Measurements from ENCODE around the gene GPR158.

The GPR158 gene

DNA sequence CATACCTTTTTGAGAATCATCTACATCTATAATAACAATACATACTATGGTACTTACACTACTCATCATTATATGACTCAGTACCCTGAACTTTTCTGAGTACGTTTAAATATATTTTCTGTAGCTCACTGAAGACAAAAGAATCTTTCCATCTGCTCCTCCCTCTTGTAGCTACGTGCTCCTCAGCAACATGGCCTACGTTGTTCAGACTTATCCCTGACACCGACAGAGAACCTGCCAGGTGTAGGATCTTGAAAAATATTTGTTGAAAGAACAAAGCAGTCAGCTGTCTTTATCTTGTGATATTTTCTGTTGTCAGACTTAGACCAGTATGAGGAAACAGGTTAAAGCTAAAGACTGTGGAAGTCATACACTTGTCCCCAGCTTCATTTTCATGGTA is 403.3 kb downstream of the GPR158 start:
- DNase-seq (ENCODE audit: low read depth) = no peak

- DNase-seq (ENCODE audit: low read depth) = no peak
Observed at GRCh38 chr10:25582961-25583360, 408.2 kb downstream of the GPR158 start.

DNA sequence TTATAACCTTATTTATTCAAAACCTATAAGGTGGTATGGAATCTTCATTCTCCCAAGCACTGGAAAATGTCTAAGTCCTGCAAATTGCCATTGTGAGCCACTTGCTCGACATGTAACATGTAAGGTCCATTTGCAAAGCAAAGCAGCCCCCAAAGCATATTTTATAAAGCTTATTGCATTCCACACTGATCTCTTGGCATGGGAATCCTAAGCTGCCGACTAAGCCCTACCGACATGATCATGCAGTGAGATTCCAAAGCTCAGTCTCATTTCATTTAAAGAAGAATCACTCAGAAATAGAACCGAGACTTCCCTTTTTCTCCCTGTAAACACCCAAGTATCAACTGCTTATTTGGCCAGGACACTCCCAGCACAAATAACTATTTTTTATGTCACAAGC is 425.9 kb downstream of the GPR158 start:
- no peak for DNase-seq (ENCODE audit: low read depth)

DNA sequence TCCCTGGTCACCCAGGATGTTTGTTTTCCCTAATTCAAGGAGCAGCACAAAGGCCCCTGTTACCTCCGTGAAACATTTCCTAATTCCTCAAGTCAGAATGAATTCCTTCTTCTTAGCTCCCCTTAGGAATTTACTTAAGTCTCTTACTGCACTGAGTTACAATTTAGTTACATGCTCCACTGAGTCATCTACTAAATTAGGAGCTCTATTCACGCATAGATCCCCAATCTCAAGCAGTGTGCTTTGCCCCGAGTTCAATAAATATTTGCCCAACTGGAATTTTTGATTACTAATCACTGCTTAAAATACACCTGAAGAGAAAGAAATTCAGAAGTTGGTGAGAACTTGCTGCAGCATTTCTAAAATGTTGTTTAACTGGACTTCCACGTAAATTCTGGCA is 429.8 kb downstream of the GPR158 start:
- DNase-seq (ENCODE audit: low read depth) = no peak

DNA sequence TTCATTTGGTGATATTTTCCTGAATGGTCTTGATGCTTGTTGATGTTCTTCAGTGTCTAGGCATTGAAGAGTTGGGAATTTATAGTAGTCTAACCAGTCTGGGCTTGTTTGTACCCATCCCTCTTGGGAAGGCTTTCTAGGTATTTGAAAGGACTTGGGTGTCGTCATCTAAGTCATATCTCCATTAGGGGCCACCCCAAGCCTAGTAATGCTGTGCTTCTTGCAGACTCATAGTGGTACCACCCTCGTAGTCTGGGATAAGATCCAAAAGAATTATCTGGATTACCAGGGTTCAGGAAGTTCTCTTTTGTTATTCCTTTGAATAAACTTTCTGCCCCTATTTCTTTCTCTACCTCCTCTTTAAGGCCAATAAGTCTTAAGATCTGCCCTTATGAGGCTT is 439.9 kb downstream of the GPR158 start:
- DNase-seq (ENCODE audit: low read depth) = no peak

DNA sequence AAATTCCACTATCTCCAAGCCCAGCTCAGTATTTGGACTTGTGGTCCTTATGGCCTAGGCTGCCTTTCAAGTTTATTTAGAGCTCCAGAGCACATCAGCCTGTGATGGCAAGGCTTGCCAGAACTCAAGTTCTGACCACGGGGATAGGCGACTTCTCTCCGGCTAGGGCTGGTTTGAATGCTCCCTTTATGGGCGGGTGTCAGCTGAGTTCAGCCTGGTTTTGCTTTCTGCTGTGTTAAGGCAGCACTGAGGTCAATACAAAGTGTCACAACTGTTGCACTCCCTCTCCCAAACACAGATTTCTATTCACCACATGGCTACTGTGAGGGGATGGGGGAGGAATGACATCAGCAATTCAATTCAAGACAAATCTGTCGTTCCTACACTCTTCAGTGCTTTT is 441.1 kb downstream of the GPR158 start:
- DNase-seq (ENCODE audit: low read depth) = no peak

GRCh38 chr10:25616903-25617592 is 442.2 kb downstream of the GPR158 start:
- no peak for DNase-seq (ENCODE audit: low read depth)

DNA sequence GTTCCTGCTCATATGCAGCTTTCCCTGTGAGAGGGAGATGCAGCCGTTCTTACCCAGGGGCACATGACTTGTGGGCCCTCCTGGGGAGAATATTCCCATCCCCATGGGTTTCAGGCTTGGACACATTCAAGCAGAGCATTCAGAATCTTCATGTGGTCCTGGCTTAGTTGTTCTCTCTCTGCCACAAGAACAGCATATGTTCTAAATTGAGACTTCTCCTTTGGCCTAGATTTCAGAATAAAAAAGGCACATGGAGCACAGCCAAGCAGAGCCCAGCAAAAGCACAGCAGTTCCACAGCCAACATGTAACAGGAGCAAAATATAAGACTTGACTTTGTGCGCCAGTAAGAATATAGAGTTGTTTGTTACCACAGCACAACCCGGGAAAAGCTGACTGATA is 452.8 kb downstream of the GPR158 start:
- no peak for DNase-seq (ENCODE audit: low read depth)

GRCh38 chr10:25629333-25629732 is 454.5 kb downstream of the GPR158 start:
- DNase-seq (ENCODE audit: low read depth) = no peak

DNA sequence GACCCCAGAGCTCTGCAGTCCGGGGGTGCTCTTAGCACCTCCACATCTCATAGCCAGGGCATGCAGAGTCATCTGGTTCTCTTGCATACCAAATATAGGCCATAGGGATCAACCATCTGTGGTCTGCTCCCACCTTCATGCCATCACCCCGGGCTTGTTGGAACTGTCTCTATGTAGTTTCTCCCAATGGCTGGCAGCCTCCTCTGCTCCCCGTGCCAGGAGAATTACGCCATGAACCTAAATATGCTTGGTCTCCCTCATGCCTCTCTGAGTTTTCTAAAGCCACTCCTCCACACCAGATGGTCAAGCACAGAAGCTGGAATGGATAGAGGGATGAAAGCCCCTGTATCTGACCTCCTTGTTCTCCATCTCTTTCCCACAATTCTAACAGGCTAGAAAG is 456.7 kb downstream of the GPR158 start:
- DNase-seq (ENCODE audit: low read depth) = no peak

GRCh38 chr10:25632802-25633201 is 458.0 kb downstream of the GPR158 start:
- DNase-seq (ENCODE audit: low read depth) = no peak

DNA sequence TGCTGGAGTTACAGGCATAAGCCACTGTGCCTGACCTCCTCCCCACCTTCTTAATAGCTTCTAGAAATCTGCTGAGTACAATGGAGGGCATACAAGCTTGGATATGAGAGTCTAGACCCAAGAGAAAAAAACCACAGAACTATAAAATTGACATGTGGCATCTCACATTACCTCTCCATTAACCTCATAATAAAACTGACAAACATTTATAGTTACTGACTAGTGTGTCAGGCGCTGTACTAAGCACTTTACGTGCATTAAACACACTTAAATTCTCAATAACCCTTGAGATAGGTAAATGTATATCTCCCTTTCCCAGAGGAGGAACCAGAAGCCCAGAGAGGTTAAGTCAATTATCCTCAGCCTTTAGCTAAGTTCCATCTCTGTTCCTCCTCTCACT is 458.7 kb downstream of the GPR158 start:
- no peak for DNase-seq (ENCODE audit: low read depth)

- no peak for DNase-seq (ENCODE audit: low read depth)
Observed at GRCh38 chr10:25639646-25640045, 464.8 kb downstream of the GPR158 start.

DNA sequence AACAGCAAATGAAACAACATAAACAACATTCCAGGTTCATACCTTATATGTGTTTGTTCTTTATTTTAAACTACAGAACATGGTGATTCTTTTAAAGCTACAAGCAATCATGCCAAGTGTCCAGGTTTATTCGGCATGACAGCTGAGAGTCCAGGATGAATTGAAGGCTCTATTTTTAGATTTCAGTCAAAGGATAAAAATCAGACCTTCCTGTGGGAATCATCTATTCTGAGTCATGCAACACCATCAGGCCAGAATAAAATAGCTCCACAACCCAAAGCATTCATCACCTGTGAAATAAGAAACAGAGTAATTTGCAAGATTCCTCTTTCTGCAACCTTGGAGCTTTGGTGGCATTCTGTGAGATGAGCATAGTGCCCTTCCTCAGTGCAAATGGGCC is 466.8 kb downstream of the GPR158 start:
- no peak for DNase-seq (ENCODE audit: low read depth)

GRCh38 chr10:25642721-25643120 is 467.9 kb downstream of the GPR158 start:
- no peak for DNase-seq (ENCODE audit: low read depth)

- DNase-seq (ENCODE audit: low read depth) = no peak
Observed at GRCh38 chr10:25646371-25646770, 471.6 kb downstream of the GPR158 start.

DNA sequence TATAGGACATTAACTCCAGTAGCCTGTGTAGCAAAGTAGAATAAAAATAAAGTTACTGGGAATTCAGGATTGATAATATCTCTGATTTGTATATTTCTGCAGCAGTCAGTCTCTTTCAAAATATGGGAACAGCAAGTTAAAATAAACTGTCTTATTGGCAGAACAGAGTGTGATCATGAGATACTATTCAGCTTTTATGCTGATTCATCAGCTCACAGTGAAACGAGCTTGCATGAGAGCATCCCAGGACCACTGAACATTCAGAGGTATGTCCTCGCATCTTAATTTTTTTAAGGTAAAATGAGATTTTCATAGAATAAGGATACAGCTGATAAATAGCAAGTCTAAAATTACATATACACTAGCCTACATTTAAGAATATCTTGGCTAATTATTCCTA is 476.7 kb downstream of the GPR158 start:
- DNase-seq (ENCODE audit: low read depth) = no peak

Data from activated T-cell treated with anti-CD3 and anti-CD28 coated beads for 1 hour (primary cell).